HUES48 (cell line): ENCODE results near the gene OSGEPL1.
"Not testable (repeated sequence)": the region's sequence is repeated elsewhere in the genome, so short reads cannot be mapped to it uniquely, and the experiment has no call there.

Experiments used
- H3K27ac ChIP-seq: one replicate; pipeline ENCODE4 v1.7.0; 2013; ENCODE audit warnings: low read depth, low read length, inconsistent platforms
- H3K27me3 ChIP-seq: 2 replicates; pipeline ENCODE4 v1.6.1; 2013; ENCODE audit warnings: mild to moderate bottlenecking, low read length; ENCODE audit not compliant: control insufficient read depth, insufficient read depth
- H3K36me3 ChIP-seq: 2 replicates; pipeline ENCODE4 v1.6.1; 2013; ENCODE audit warnings: low read length; ENCODE audit not compliant: control insufficient read depth, insufficient read depth
- H3K4me1 ChIP-seq: 2 replicates; pipeline ENCODE4 v1.6.1; 2013; ENCODE audit warnings: mild to moderate bottlenecking, low read length; ENCODE audit not compliant: control insufficient read depth, insufficient read depth
- H3K4me3 ChIP-seq: 2 replicates; pipeline ENCODE4 v1.5.1; 2013; ENCODE audit warnings: mild to moderate bottlenecking, low read depth, low read length
- H3K9ac ChIP-seq: 2 replicates; pipeline ENCODE4 v1.6.1; 2013; ENCODE audit warnings: mild to moderate bottlenecking, low read depth, low read length, moderate library complexity
- H3K9me3 ChIP-seq: 2 replicates; pipeline ENCODE4 v1.6.1; 2013; ENCODE audit warnings: low read length; ENCODE audit not compliant: control insufficient read depth, insufficient read depth

The OSGEPL1 gene

GRCh38 chr2:189783451-189783926 lies 20.9 kb upstream of the OSGEPL1 start:
- Histone ChIP-seq H3K27me3 (no peaks in the 10 kb centered on the region), H3K4me1 (no peaks in the 10 kb centered on the region; the same call in 1 of the 2 replicates), H3K27ac (peak overlapping the region; percentile 97), H3K4me3 (peak overlapping the region; percentile 82), H3K36me3 (peaks cover 53% of the 10 kb centered on the region), H3K9me3 (no peaks in the 10 kb centered on the region), H3K9ac (peak overlapping the region; percentile 96)

- no peaks in the 10 kb centered on the region; the same call in 1 of the 2 replicates for H3K4me1 ChIP-seq
- H3K4me3 ChIP-seq: peak overlapping the region; percentile 82; the same call in 1 of the 2 replicates
- no peak overlapping the region for H3K9ac ChIP-seq
- no peaks in the 10 kb centered on the region for H3K27me3 ChIP-seq
- H3K9me3 ChIP-seq: no peaks in the 10 kb centered on the region
- peaks cover 53% of the 10 kb centered on the region for H3K36me3 ChIP-seq
- no peak overlapping the region for H3K27ac ChIP-seq
Measured at GRCh38 chr2:189782221-189782671, 19.7 kb upstream of the OSGEPL1 start.

- no peak overlapping the region for H3K4me3 ChIP-seq
- no peaks in the 10 kb centered on the region for H3K27me3 ChIP-seq
- H3K9me3 ChIP-seq: no peaks in the 10 kb centered on the region
- no peak overlapping the region for H3K27ac ChIP-seq
- no peak overlapping the region for H3K9ac ChIP-seq
- H3K4me1 ChIP-seq: no peaks in the 10 kb centered on the region
- H3K36me3 ChIP-seq: peaks cover 81% of the 10 kb centered on the region
Measured at GRCh38 chr2:189772212-189772611, 9.6 kb upstream of the OSGEPL1 start.

GRCh38 chr2:189770590-189771322 lies 8.2 kb upstream of the OSGEPL1 start:
- H3K9ac ChIP-seq: no peak overlapping the region
- no peak overlapping the region for H3K4me3 ChIP-seq
- no peaks in the 10 kb centered on the region for H3K27me3 ChIP-seq
- no peaks in the 10 kb centered on the region for H3K4me1 ChIP-seq
- peaks cover 74% of the 10 kb centered on the region for H3K36me3 ChIP-seq
- H3K9me3 ChIP-seq: no peaks in the 10 kb centered on the region
- no peak overlapping the region for H3K27ac ChIP-seq

- Histone ChIP-seq H3K27ac (peak overlapping the region; percentile 42), H3K4me1 (no peaks in the 10 kb centered on the region), H3K4me3 (peak overlapping the region; percentile 89), H3K27me3 (no peaks in the 10 kb centered on the region), H3K36me3 (peaks cover 13% of the 10 kb centered on the region; the same call in 1 of the 2 replicates), H3K9me3 (no peaks in the 10 kb centered on the region), H3K9ac (no peak overlapping the region)
Measured at GRCh38 chr2:189763908-189764661, 1.5 kb upstream of the OSGEPL1 start.

- H3K9me3 ChIP-seq: no peaks in the 10 kb centered on the region
- peak overlapping the region; percentile 86 for H3K9ac ChIP-seq
- peaks cover 6% of the 10 kb centered on the region; the same call in 1 of the 2 replicates for H3K36me3 ChIP-seq
- peak overlapping the region; percentile 89 for H3K4me3 ChIP-seq
- H3K4me1 ChIP-seq: no peaks in the 10 kb centered on the region
- H3K27ac ChIP-seq: peak overlapping the region; percentile 92
- H3K27me3 ChIP-seq: no peaks in the 10 kb centered on the region
Measured at GRCh38 chr2:189762229-189762550, 402 bp downstream of the OSGEPL1 start.

GRCh38 chr2:189760154-189760553 lies 2.4 kb downstream of the OSGEPL1 start:
- H3K4me1 ChIP-seq, H3K9me3 ChIP-seq, H3K36me3 ChIP-seq, H3K9ac ChIP-seq, H3K27ac ChIP-seq, H3K4me3 ChIP-seq, H3K27me3 ChIP-seq: not testable (repeated sequence)

- no peaks in the 10 kb centered on the region for H3K27me3 ChIP-seq
- peaks cover 22% of the 10 kb centered on the region for H3K36me3 ChIP-seq
- H3K4me1 ChIP-seq: no peaks in the 10 kb centered on the region
Measured at GRCh38 chr2:189756311-189756952, 6.2 kb downstream of the OSGEPL1 start.

GRCh38 chr2:189751080-189751658 lies 11.4 kb downstream of the OSGEPL1 start:
- Histone ChIP-seq H3K4me3 (no peak overlapping the region), H3K9me3 (no peaks in the 10 kb centered on the region), H3K27me3 (no peaks in the 10 kb centered on the region), H3K36me3 (peaks cover 44% of the 10 kb centered on the region), H3K4me1 (no peaks in the 10 kb centered on the region), H3K27ac (no peak overlapping the region), H3K9ac (no peak overlapping the region)

More at GRCh38 chr2:189756311-189756952, 6.2 kb downstream of the OSGEPL1 start:
- Histone ChIP-seq H3K9me3 (no peaks in the 10 kb centered on the region), H3K27ac (no peak overlapping the region), H3K4me3 (no peak overlapping the region), H3K9ac (no peak overlapping the region)

GRCh38 chr2:189729430-189729829 lies 33.2 kb downstream of the OSGEPL1 start:
- Histone ChIP-seq H3K27me3 (no peaks in the 10 kb centered on the region), H3K9ac (no peak overlapping the region), H3K4me3 (no peak overlapping the region), H3K36me3 (no peaks in the 10 kb centered on the region), H3K27ac (no peak overlapping the region), H3K4me1 (no peaks in the 10 kb centered on the region), H3K9me3 (no peaks in the 10 kb centered on the region)
